Stimulated activated CD4-positive, alpha-beta T cell treated with anti-CD3 and anti-CD28 coated beads, Interleukin-15, amount 100 ng/mL, for 1 hour (primary cell): ENCODE results near the gene UBE2C.
"Not testable (repeated sequence)": the region's sequence is repeated elsewhere in the genome, so short reads cannot be mapped to it uniquely, and the experiment has no call there.

Experiments used
- DNase-seq, 2 donors: peaks; one replicate each; pipeline ENCODE4 v3.0.0-alpha.2; 2020; ENCODE audit warnings: low read depth in 1 of 2, low spot score in 1 of 2

UBE2C gene

GRCh38 chr20:45812157-45813005, at the start of gene UBE2C:
TSS of gene UBE2C (plus strand) at chr20:45812644. CDS start at chr20:45812696, 52 bp downstream.
- DNase-seq = peak; percentile 79 to 83

GRCh38 chr20:45764618-45765282, 47.7 kb upstream of the UBE2C start:
- DNase-seq = not testable (repeated sequence)

- DNase-seq = no peak
Observed at GRCh38 chr20:45765307-45765875, 47.1 kb upstream of the UBE2C start.

GRCh38 chr20:45765980-45766379, 46.5 kb upstream of the UBE2C start:
- no peak for DNase-seq

- DNase-seq = no peak
Observed at GRCh38 chr20:45768479-45768878, 44.0 kb upstream of the UBE2C start.

GRCh38 chr20:45771182-45771759, 41.2 kb upstream of the UBE2C start:
- peak; percentile 56 to 68 for DNase-seq

GRCh38 chr20:45772693-45773092, 39.8 kb upstream of the UBE2C start:
- no peak for DNase-seq

- DNase-seq = no peak
Observed at GRCh38 chr20:45774945-45775344, 37.5 kb upstream of the UBE2C start.

- DNase-seq = no peak
Observed at GRCh38 chr20:45775411-45775810, 37.0 kb upstream of the UBE2C start.

- no peak for DNase-seq
Observed at GRCh38 chr20:45776931-45777330, 35.5 kb upstream of the UBE2C start.

- DNase-seq = no peak
Observed at GRCh38 chr20:45779011-45779915, 33.2 kb upstream of the UBE2C start.

GRCh38 chr20:45780159-45780558, 32.3 kb upstream of the UBE2C start:
- no peak for DNase-seq

- DNase-seq = no peak
Observed at GRCh38 chr20:45781391-45781931, 31.0 kb upstream of the UBE2C start.

- DNase-seq = no peak
Observed at GRCh38 chr20:45782890-45783289, 29.6 kb upstream of the UBE2C start.

- DNase-seq = no peak
Observed at GRCh38 chr20:45783656-45784294, 28.7 kb upstream of the UBE2C start.

GRCh38 chr20:45788351-45788750, 24.1 kb upstream of the UBE2C start:
- no peak for DNase-seq

GRCh38 chr20:45792317-45793118, 19.9 kb upstream of the UBE2C start:
- DNase-seq = no peak

- no peak for DNase-seq
Observed at GRCh38 chr20:45796337-45797065, 15.9 kb upstream of the UBE2C start.
